Spleen (tissue), 7 donors: ENCODE results near the gene BMF.
"Not testable (repeated sequence)": the region's sequence is repeated elsewhere in the genome, so short reads cannot be mapped to it uniquely, and the experiment has no call there.

Experiments used
- POLR2A ChIP-seq, 3 donors: fragments of 450-650 bp; IDR thresholded peaks; one replicate each; pipeline ENCODE4 v1.5.1; 2017; ENCODE audit warnings: antibody characterized with exemption in 3 of 3, mild to moderate bottlenecking in 1 of 3
- POLR2AphosphoS5 ChIP-seq, 3 donors: sonication (generic); formaldehyde crosslinking; IDR thresholded peaks; one replicate each; pipeline ENCODE4 v1.5.1; 2017; ENCODE audit warnings: antibody characterized with exemption in 3 of 3
- TF ChIP-seq, protein P1 (sequence below), 11 experiments: fragments of 200-600 bp in 7 of 11; fragments of 450-650 bp in 4 of 11; sonication (generic) in 4 of 11; IDR thresholded peaks in 8 of 11; conservative IDR thresholded peaks in 3 of 11; 1 replicate in 7 of 11; 2 replicates in 4 of 11; pipeline versions ENCODE4 v1.4.0 to v1.8.0; 2016 to 2021; ENCODE audit warnings: antibody characterized with exemption in 11 of 11, inconsistent platforms in 4 of 11, mild to moderate bottlenecking in 1 of 11
- donor health status: DM: no; HTN: no; CAD: no; lungs with moderate emphysema.
- donor health status: DM: no; HTN: no; CAD: no.
- donor health status: DM: no; HTN: no; CAD: no.

DNA sequence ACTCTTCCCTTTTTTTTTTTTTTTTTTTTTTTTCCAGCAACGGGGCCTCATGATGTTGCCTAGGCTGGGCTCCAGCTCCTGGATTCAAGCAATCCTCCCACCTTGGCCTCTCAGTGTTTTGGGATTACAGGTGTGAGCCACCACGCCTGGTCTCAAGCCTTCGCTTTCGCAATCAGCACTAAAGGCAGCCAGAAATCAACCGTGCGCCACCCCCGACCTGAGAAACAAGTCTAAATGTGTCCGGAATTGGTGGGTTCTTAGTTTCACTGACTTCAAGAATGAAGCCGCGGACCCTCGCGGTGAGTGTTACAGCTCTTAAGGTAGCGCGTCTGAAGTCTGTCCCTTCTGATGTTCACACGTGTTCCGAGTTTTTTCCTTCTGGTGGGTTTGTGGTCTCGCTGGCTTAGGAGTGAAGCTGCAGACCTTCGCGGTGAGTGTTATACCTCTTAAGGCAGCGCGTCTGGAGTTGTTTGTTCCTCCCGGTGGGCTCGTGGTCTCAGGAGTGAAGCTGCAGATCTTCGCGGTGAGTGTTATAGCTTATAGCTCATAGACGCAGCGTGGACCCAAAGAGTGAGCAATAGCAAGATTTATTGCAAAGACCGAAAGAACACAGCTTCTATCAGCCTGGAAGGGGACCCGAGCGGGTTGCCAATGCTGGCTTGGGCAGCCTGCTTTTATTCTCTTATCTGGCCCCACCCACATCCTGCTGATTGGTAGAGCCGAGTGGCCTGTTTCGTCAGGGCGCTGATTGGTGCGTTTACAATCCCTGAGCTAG is 34.8 kb downstream of the BMF start:
- not testable (repeated sequence) for TF ChIP-seq POLR2A, POLR2AphosphoS5 (IDR thresholded peaks at IDR 0.05)
- TF ChIP-seq, protein P1, sequence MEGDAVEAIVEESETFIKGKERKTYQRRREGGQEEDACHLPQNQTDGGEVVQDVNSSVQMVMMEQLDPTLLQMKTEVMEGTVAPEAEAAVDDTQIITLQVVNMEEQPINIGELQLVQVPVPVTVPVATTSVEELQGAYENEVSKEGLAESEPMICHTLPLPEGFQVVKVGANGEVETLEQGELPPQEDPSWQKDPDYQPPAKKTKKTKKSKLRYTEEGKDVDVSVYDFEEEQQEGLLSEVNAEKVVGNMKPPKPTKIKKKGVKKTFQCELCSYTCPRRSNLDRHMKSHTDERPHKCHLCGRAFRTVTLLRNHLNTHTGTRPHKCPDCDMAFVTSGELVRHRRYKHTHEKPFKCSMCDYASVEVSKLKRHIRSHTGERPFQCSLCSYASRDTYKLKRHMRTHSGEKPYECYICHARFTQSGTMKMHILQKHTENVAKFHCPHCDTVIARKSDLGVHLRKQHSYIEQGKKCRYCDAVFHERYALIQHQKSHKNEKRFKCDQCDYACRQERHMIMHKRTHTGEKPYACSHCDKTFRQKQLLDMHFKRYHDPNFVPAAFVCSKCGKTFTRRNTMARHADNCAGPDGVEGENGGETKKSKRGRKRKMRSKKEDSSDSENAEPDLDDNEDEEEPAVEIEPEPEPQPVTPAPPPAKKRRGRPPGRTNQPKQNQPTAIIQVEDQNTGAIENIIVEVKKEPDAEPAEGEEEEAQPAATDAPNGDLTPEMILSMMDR (IDR thresholded peaks at IDR 0.05 in 8 of 11, conservative IDR thresholded peaks at IDR 0.05 in 3 of 11): not testable (repeated sequence)
